HG02981 (cell line): ENCODE measurements around the gene HSFY2.
"Not testable (repeated sequence)": the region's sequence is repeated elsewhere in the genome, so short reads cannot be mapped to it uniquely, and the experiment has no call there.

Experiments used
- ATAC-seq: cut with Tn5 transposase; IDR thresholded peaks from one replicate; pipeline ENCODE4 v1.9.1; 2021; ENCODE audit warnings: mild to moderate bottlenecking, moderate library complexity; ENCODE audit not compliant: unreplicated experiment

The HSFY2 gene, protein sequence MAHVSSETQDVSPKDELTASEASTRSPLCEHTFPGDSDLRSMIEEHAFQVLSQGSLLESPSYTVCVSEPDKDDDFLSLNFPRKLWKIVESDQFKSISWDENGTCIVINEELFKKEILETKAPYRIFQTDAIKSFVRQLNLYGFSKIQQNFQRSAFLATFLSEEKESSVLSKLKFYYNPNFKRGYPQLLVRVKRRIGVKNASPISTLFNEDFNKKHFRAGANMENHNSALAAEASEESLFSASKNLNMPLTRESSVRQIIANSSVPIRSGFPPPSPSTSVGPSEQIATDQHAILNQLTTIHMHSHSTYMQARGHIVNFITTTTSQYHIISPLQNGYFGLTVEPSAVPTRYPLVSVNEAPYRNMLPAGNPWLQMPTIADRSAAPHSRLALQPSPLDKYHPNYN

DNA sequence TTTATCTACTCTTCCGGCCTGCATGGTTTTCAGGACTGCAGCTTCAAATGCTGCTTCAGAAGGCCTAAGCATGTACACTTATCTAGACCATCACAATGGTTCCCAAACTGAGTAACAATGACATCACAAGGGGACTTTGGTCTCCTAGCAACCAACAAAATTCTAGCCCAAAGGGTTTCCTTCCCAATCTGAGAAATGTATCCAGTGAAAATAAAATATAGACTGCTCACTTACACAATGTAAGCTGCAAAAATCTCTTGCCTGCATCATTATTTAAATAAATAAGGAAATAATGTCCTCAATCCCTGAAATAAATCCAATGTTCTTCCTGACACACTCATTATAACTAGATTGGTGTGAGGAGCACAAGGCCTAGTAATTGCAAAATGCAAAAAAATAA is at the start of gene HSFY2:
TSS of gene HSFY2 (minus strand) at position 101 of the 400 bp plus-strand sequence. CDS start 117 bp downstream, outside the sequence.
- ATAC-seq = not testable (repeated sequence)

DNA sequence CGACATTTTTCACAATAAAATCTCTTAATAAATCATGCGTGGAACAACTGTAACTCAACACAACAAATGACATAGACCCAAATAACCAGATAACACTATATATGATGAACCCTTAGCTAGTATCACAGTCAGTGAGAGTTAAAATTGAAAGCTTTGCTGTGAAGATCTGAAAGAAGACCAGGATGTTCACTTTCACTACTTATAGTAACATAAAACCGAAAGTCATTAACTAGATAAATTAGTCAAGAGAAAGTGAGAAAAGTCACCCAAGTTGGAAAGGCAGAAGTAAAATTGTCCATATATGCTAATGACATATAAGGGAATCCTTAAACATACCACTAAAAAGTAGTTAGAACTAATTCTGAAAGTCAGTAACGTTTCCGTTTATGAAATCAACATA is 42.2 kb upstream of the HSFY2 start:
- not testable (repeated sequence) for ATAC-seq

DNA sequence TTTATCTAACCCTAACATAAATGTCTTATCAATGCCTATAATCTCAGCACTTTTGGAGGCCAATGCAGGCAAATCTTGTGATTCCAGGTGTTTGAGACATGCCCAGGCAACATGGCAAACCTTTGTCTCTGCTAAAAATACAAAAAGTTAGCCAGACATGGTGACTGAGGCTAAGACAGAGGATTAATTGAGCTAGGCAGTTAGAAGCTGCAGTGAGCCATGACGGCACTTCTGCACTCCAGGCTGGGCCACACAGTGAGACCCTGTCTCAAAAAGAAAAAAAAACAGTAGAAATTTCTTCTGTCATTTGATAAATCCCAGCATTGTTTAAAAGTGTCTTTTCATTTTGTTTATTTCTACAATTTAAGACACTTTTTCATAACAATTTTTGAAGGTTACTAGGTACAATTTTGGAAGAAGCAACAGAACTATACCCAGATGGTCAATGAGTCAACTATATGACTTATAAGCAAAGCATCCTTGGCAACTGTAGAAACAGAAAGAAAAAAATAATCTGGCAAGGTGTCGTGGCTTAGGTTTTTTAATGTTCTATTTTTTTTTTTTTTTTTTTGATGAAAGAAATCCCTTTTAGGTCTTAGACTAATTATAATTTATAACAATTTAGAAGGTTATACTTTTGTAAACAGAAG is 15.3 kb upstream of the HSFY2 start:
- not testable (repeated sequence) for ATAC-seq

DNA sequence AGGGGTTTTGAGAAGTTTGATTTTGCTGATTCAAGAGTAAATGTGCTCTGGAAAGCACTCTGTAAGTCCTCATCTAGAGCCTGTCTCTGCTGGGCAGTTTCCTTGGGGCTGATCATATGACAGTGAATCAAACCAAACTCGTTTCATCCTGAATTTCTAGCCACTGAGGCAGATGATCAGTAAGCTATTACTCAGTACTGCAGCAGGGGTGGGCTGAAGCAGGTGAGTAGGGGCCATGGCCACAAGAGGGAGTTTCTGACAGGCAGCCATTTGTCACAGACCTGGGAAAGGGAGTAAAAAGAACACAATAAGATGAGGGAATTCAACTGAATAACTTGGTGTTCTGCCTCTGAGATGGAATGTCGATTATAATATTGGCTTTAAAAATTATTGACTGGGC is 19.5 kb downstream of the HSFY2 start:
- ATAC-seq = not testable (repeated sequence)

DNA sequence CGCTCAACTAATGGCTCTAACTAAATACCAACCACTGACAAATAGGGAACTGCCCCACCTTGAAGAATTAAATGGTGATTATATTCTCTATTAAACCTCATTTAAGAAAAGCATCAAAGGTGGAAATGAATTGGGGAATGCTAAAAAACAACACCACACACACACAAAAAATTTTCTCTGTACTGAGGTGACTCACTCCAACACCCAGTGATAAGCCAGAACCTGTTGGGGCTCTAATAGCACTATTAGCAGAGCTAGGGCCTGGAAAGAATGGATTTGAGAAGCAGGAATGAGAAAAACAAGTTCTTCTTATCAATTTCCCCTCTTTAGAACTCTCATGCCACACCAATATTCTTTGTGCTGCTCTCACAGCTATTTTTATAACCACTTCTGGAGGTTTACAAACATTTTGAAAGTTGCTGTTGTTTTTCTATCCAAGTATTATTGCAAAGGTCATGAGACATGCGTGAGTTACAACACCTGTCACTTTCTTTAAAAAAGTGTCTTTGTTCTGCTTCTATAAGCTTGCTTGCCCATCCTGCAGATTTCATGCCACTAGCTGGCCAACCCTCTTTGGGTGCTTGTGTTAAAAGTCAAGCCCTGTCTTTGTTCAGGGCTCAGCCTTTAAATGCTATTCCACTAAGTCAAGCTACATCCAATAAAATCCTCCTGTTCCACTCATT is 20.3 kb downstream of the HSFY2 start:
- not testable (repeated sequence) for ATAC-seq

DNA sequence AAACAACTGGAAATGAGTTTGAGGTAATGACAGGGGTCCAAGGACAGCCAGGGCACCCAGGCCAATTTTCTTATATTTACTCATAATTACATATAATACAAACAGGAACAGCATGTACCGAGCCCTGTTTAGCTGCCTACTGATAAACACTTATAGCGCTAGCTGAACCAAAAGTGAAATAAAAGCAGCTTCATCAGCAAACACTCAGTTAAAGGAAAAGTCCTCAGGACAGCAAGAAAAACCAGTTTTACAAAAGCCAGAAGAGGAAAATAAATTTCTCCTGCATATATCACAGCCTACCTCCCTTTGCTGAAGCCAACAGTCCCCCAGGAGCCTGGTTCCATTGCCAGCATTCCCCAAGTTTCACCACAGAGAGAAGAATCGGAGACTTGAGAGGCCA is 49.8 kb downstream of the HSFY2 start:
- ATAC-seq = not testable (repeated sequence)
